ENCODE measurements around the gene ADGRD1. TPM values are rescaled to one million over a fixed set of nuclear protein-coding genes. Genes with fewer than 3 reads are reported as not detected.

The ADGRD1 gene
- total and polyA plus RNA-seq, 8 donors = 1.4 to 7.3 (median 5.2) TPM

DNA sequence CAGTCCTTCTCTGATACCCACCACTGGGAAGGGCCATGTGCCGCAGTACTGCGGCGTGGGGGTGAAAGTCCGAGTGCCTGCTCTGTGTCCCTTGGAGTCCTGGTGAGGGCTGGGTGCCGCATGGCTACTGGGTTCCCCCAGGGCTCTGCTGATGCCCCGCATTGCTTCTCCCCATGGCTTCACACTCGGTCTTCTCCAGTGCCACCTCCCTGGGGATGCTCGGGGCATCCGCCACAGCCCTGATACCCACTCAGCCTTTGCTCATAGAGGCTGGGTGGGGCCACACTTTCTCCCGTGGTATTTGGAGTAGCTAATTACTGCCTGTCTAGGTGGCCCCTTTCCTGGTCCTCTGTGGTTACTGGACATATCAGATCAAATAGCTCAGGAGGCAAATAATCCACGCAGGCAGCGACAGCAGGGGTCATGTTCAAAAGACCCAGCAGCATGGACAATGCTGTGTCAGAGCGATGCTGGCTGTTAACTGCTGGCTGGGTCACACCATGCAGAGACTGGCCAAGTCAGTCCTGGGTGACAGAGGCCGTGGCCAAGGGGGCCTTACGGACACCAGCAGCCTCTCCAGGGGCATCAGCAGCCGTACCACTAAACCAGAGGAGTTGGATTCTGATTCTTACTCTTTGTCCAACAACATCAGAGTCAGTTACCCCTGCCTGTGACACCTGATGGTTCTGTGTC lies 106.5 kb downstream of the ADGRD1 start:
- no peak overlapping the region for H3K4me3 ChIP-seq
- ATAC-seq = no peak
- no peak for DNase-seq
- no peak overlapping the region for H3K27ac ChIP-seq
- 90% methylated on average over 16 of the region's 16 CpGs for WGBS, 2 donors
- TF ChIP-seq CTCF (IDR thresholded peaks at IDR 0.05) = no peak
- intact Hi-C loops (cut with DNase I) = no loop called here
- no peaks in the 10 kb centered on the region for H3K4me1 ChIP-seq
- H3K36me3 ChIP-seq = no peaks in the 10 kb centered on the region
- no peaks in the 10 kb centered on the region for H3K27me3 ChIP-seq
- no peaks in the 10 kb centered on the region for H3K9me3 ChIP-seq
- no peak for FAIRE-seq

GRCh38 chr12:131061041-131061806 lies 107.5 kb downstream of the ADGRD1 start:
- intact Hi-C loops (cut with DNase I) = no loop called here
- Histone ChIP-seq H3K27me3 (no peaks in the 10 kb centered on the region), H3K4me3 (no peak overlapping the region), H3K36me3 (no peaks in the 10 kb centered on the region), H3K4me1 (no peaks in the 10 kb centered on the region), H3K9me3 (no peaks in the 10 kb centered on the region), H3K27ac (no peak overlapping the region)
- WGBS, 2 donors = 86 to 87% methylated on average over 13 of the region's 13 CpGs
- FAIRE-seq (no peak), ATAC-seq (no peak), DNase-seq (no peak)
- TF ChIP-seq CTCF (IDR thresholded peaks at IDR 0.05) = no peak

DNA sequence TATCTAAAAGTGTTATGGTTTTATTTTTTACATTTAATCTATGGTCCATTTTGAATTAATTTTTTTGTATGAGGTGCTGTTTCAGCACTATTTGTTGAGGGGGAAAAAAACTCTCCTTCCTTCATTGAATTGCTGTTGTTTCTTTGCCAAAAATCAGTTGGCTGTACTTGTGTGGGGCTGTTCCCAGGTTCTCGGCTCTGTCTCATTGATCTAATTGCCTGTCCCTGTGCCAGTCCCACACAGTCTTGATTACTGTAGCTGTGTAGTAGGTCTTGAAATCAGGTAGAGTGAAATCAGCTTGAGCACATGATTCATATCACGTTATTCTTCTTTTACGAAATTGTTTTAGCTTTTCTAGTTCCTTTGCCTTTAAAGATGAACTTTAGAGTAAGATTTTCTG lies 109.7 kb downstream of the ADGRD1 start:
- no peak for ATAC-seq
- DNase-seq = no peak
- no peak for FAIRE-seq
- Histone ChIP-seq H3K4me1 (no peaks in the 10 kb centered on the region), H3K36me3 (no peaks in the 10 kb centered on the region), H3K27ac (no peak overlapping the region), H3K27me3 (no peaks in the 10 kb centered on the region), H3K4me3 (no peak overlapping the region), H3K9me3 (no peaks in the 10 kb centered on the region)
- TF ChIP-seq CTCF (IDR thresholded peaks at IDR 0.05) = no peak
- WGBS, 2 donors = 28 to 47% methylated on average over 3 of the region's 3 CpGs
- intact Hi-C loops (cut with DNase I) = no loop called here

- DNase-seq = no peak
- no peak for ATAC-seq
- H3K9me3 ChIP-seq = no peaks in the 10 kb centered on the region
- no peaks in the 10 kb centered on the region for H3K4me1 ChIP-seq
- FAIRE-seq = no peak
- no peaks in the 10 kb centered on the region for H3K27me3 ChIP-seq
- no peak overlapping the region for H3K4me3 ChIP-seq
- intact Hi-C loops (cut with DNase I) = no loop called here
- TF ChIP-seq CTCF (IDR thresholded peaks at IDR 0.05) = no peak
- no peaks in the 10 kb centered on the region for H3K36me3 ChIP-seq
- 81 to 82% methylated on average over 2 of the region's 2 CpGs for WGBS, 2 donors
- H3K27ac ChIP-seq = no peak overlapping the region
Observed at GRCh38 chr12:131063960-131064359, 110.3 kb downstream of the ADGRD1 start.

DNA sequence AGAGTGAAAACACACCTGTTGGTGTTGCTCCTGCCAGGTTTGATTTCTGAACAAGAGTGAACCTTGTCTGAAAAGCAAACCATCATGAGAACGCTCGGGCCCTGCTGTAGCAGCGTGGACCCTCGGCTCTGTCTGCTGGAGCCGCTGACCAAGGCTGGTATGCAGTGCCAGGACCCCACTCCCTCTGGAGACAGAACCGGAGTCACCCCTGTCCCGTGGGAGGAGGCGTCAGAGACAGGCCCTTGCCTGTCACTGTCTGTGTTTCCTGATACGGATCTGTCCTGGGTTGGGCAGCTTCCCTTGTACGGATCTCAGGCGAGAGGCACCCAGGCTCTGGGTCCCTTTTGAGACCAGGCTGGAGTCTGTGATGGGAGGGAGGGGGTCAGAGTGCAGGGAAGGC lies 111.6 kb downstream of the ADGRD1 start:
- 70 to 77% methylated on average over 11 of the region's 11 CpGs for WGBS, 2 donors

More for the DNA sequence above, 111.6 kb downstream of the ADGRD1 start:
- no peaks in the 10 kb centered on the region for H3K4me1 ChIP-seq
- intact Hi-C loops (cut with DNase I) = no loop called here
- H3K9me3 ChIP-seq = no peaks in the 10 kb centered on the region
- no peak overlapping the region for H3K27ac ChIP-seq
- TF ChIP-seq CTCF (IDR thresholded peaks at IDR 0.05) = no peak
- H3K4me3 ChIP-seq = no peak overlapping the region
- no peak for ATAC-seq
- H3K27me3 ChIP-seq = no peaks in the 10 kb centered on the region
- no peaks in the 10 kb centered on the region for H3K36me3 ChIP-seq
- peak in 1 of 6 donors; percentile 44 for DNase-seq
- FAIRE-seq = no peak

All from pancreas (tissue), 10 donors.